ENCODE results near the gene DYRK3.

The DYRK3 gene

GRCh38 chr1:206658981-206659273 is 23.6 kb downstream of the DYRK3 start:
- in situ Hi-C loops (cut with MboI; ENCODE audit: low pct_unique_long_range_greater_than_20kb, low sequenced_read_pairs, unreplicated experiment) = no loop called here
- no peak for TF ChIP-seq CTCF (IDR thresholded peaks at IDR 0.05; ENCODE audit: extremely low read depth, insufficient read depth, missing control alignments)
- DNase-seq (ENCODE audit: low spot score) = no peak

DNA sequence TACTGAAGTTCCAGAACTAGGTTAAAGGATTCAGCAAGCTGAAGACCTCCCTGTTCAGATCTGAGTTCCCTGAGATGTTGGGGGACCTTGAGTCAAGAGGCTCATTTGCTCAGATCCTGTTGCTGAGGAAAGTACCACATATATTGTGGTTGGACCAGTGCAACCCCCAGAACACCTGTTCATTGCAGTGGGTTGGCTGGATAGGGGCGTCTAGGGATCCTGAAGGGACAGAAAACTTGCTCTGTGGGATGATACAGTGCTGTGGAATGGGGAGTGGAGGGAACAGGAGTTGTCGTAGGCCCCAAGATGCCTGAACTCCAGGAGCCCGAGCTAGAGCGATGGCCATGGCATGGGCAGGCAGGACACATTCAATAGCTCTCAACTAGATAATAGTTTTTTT is 24.8 kb downstream of the DYRK3 start:
- in situ Hi-C loops (cut with MboI; ENCODE audit: low pct_unique_long_range_greater_than_20kb, low sequenced_read_pairs, unreplicated experiment) = no loop called here
- no peak for DNase-seq (ENCODE audit: low spot score)
- no peak for TF ChIP-seq CTCF (IDR thresholded peaks at IDR 0.05; ENCODE audit: extremely low read depth, insufficient read depth, missing control alignments)

DNA sequence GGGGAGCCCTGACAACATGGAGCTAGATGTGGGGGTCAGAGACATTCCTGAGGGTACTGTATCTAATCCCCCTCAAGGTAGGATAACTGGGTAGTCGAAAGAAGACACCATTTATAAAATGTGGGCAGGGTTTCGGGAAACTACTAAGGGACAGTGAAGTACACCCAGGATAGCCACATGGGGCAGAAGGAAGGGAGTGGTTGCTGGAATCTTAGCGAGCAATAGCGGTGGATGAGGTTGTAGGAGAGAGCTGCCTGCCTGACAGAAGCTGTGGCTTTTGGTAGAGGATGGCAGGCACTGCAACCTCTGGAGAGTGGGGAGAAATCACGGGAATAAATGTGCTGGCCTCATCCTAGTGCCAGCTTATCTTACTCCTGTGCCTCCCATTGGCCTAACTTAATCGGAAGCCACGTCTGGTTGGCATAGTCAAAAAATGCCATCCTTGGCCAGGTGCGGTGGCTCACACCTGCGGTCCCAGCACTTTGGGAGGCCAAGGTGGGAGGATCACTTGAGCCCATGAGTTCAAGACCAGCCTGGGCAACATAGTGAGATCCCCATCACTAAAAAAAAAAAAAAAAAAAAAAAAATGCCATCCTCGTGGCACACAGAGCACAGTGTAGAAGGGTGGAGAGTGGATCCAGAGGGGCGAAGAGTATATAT is 26.0 kb downstream of the DYRK3 start:
- TF ChIP-seq CTCF (IDR thresholded peaks at IDR 0.05; ENCODE audit: extremely low read depth, insufficient read depth, missing control alignments) = no peak
- no peak for DNase-seq (ENCODE audit: low spot score)
- in situ Hi-C loops (cut with MboI; ENCODE audit: low pct_unique_long_range_greater_than_20kb, low sequenced_read_pairs, unreplicated experiment) = no loop called here

DNA sequence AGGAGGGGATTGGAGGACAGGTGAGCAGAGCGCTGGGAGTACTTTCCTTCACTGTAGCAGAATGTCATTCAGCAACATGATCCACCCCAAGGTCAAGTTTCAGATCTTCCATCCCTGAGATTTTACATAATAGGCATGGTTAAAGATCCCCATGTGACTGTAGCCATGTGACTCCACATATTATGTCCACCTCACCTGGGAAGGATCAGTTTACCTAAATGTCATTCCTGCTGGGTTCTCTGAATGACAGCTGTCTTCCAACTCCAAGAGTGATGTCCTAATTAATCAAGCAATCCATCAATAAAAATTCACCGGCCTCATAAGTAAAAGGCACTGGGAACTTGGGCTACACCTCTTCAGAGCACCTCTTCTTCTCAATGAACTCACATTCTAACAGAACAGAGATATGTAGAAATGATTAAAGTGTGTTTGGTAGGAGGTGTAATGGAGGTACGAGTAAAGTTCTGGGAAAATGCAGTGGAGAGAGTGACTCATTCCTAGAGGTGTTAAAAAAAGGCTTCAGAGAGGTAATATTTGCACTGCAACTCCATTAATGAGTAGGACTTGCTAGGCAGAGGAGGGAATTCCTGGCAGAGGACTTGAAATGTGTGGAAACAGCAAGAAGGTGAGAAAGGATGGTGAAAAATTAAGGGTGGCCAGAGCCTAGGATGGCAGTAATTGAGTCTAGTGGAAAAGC is 27.2 kb downstream of the DYRK3 start:
- in situ Hi-C loops (cut with MboI; ENCODE audit: low pct_unique_long_range_greater_than_20kb, low sequenced_read_pairs, unreplicated experiment) = no loop called here
- DNase-seq (ENCODE audit: low spot score) = no peak
- no peak for TF ChIP-seq CTCF (IDR thresholded peaks at IDR 0.05; ENCODE audit: extremely low read depth, insufficient read depth, missing control alignments)

DNA sequence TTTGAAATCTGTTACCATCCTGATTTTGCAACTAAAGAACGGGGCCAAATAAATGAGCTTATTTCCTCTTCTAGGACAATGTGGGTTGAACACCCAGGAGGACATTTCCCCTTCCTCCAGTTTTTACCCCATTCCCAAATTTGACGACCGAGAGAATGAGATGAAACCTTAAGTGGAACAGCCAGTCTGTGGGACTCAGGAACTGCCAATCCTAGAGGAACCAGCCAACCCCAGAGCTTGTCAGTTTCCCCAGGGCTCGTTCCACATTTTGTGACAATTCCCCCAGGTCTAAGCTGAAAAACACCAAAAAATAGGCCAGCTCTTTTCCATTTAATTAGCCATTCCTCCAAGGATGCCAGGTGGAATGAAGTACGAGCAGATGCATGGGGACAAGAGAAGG is 28.0 kb downstream of the DYRK3 start:
- in situ Hi-C loops (cut with MboI; ENCODE audit: low pct_unique_long_range_greater_than_20kb, low sequenced_read_pairs, unreplicated experiment) = no loop called here
- TF ChIP-seq CTCF (IDR thresholded peaks at IDR 0.05; ENCODE audit: extremely low read depth, insufficient read depth, missing control alignments) = no peak
- DNase-seq (ENCODE audit: low spot score) = no peak

GRCh38 chr1:206663832-206664652 is 28.7 kb downstream of the DYRK3 start:
- peak; percentile 81 for DNase-seq (ENCODE audit: low spot score)
- in situ Hi-C loops (cut with MboI; ENCODE audit: low pct_unique_long_range_greater_than_20kb, low sequenced_read_pairs, unreplicated experiment) = no loop called here
- peak; percentile 73 for TF ChIP-seq CTCF (IDR thresholded peaks at IDR 0.05; ENCODE audit: extremely low read depth, insufficient read depth, missing control alignments)

Data from GM13977 (cell line).